K562 (cell line): ENCODE measurements around the gene RSPRY1. TPM values are rescaled to one million over a fixed set of nuclear protein-coding genes. Genes with fewer than 3 reads are reported as not detected.

ENCODE experiments used
- ATAC-seq: fragments of 200-7000 bp; cut with Tn5 transposase; 3 replicates; pipeline ENCODE4 v1.9.1; 2020; ENCODE audit warnings: moderate library complexity
- BruUV-seq: library from RNA; stranded (reverse); fragments of 400-500 nt; replicated peaks from 2 replicates; lab custom pipeline; 2021; lab: Mats Ljungman, UMichigan
- CTCF ChIA-PET: fragments of 300-600 bp; formaldehyde crosslinking; extraction: SDS; loops from one replicate; lab custom pipeline; 2021; ENCODE audit warnings: low intra/inter-chr PET ratio; lab: Yijun Ruan, JAX
- POLR2A ChIA-PET: fragments of 300-600, 350-650 bp; sonication (Branson Sonifier 250); formaldehyde crosslinking; extraction: SDS; loops from one replicate; lab custom pipeline; 2021; ENCODE audit warnings: antibody characterized with exemption, inconsistent platforms; lab: Yijun Ruan, JAX
- DNase-seq, 4 experiments: peaks; one replicate each; pipeline versions ENCODE4 v3.0.0 to v3.0.0-alpha.2; 2011 to 2018; ENCODE audit warnings: low spot score in 3 of 4, mixed read lengths in 3 of 4; ENCODE audit errors: extremely low read depth in 1 of 4
- FAIRE-seq: peaks from 2 replicates; lab custom pipeline; 2011; peaks lifted over from hg19 to GRCh38; lab: Jason Lieb, UNC
- H2AFZ ChIP-seq: 2 replicates; pipeline ENCODE4 v1.6.0; 2011; ENCODE audit warnings: low read depth, low read length, control low read depth, inconsistent platforms
- H3K27ac ChIP-seq: fragments of 200-600 bp; 3 replicates; pipeline ENCODE4 v1.8.0; 2011; ENCODE audit warnings: low read depth, mild to moderate bottlenecking, control low read depth, inconsistent platforms, low read length, moderate library complexity, mixed read lengths; ENCODE audit errors: extremely low read depth
- H3K27me3 ChIP-seq, 2 experiments: fragments of 300-600 bp in 1 of 2; 2 replicates in 1 of 2; 3 replicates in 1 of 2; pipeline versions ENCODE4 v1.6.0 to v1.8.0; 2011; ENCODE audit warnings: inconsistent platforms in 2 of 2, low read length in 2 of 2, mild to moderate bottlenecking in 1 of 2, mixed read lengths in 1 of 2, moderate library complexity in 1 of 2; ENCODE audit not compliant: control insufficient read depth in 2 of 2, insufficient read depth in 2 of 2
- H3K36me3 ChIP-seq: fragments of 300-600 bp; 3 replicates; pipeline ENCODE4 v1.8.0; 2011; ENCODE audit warnings: mild to moderate bottlenecking, low read length, inconsistent platforms; ENCODE audit not compliant: control insufficient read depth, insufficient read depth
- H3K4me1 ChIP-seq, 2 experiments: fragments of 200-600 bp in 1 of 2; replicated peaks in 1 of 2; 2 replicates in 1 of 2; 3 replicates in 1 of 2; pipeline versions ENCODE4 v1.5.1 to v1.8.0; 2011; ENCODE audit warnings: inconsistent platforms in 2 of 2, low read length in 2 of 2, mild to moderate bottlenecking in 1 of 2, mixed read lengths in 1 of 2, moderate library complexity in 1 of 2; ENCODE audit not compliant: control insufficient read depth in 2 of 2, insufficient read depth in 2 of 2
- H3K4me2 ChIP-seq: 2 replicates; pipeline ENCODE4 v1.6.1; 2011; ENCODE audit warnings: low read length, control low read depth, inconsistent platforms, mixed read lengths; ENCODE audit not compliant: insufficient read depth
- H3K4me3 ChIP-seq: fragments of 200-600 bp; sonication (generic), shearing (Covaris generic); 2 replicates; pipeline ENCODE4 v1.5.1; 2016; ENCODE audit warnings: control low read depth, inconsistent platforms
- H3K79me2 ChIP-seq: fragments of 200-600 bp; 3 replicates; pipeline ENCODE4 v1.8.0; 2011; ENCODE audit warnings: low read length, inconsistent platforms; ENCODE audit not compliant: control insufficient read depth, insufficient read depth
- H3K9ac ChIP-seq, 2 experiments: 2 replicates each; pipeline versions ENCODE4 v1.6.0 to v1.6.1; 2011; ENCODE audit warnings: low read depth in 2 of 2, low read length in 2 of 2, control low read depth in 1 of 2, inconsistent platforms in 1 of 2, mild to moderate bottlenecking in 1 of 2, mixed read lengths in 1 of 2; ENCODE audit not compliant: insufficient read depth in 1 of 2
- H3K9me1 ChIP-seq: one replicate; pipeline ENCODE4 v1.6.0; 2011; ENCODE audit warnings: inconsistent platforms, mild to moderate bottlenecking, low read length, moderate library complexity; ENCODE audit not compliant: control insufficient read depth, insufficient read depth
- H3K9me3 ChIP-seq: replicated peaks from 2 replicates; pipeline ENCODE4 v1.5.1; 2011; ENCODE audit warnings: low read depth, low read length, inconsistent platforms; ENCODE audit not compliant: control insufficient read depth, insufficient read depth
- H4K20me1 ChIP-seq: replicated peaks from 2 replicates; pipeline ENCODE4 v1.6.1; 2011; ENCODE audit warnings: low read length, inconsistent platforms, mixed read lengths; ENCODE audit not compliant: control insufficient read depth, insufficient read depth
- GABPB2 ChIP-seq: fragments of 250-450 bp; sonication (Bioruptor Pico); conservative IDR thresholded peaks from 2 replicates; pipeline ENCODE4 v1.5.1; 2021; ENCODE audit warnings: mild to moderate bottlenecking
- HNRNPK ChIP-seq: fragments of 200-400 bp; formaldehyde crosslinking; IDR thresholded peaks from one replicate; pipeline ENCODE4 v1.6.1; 2018; ENCODE audit warnings: mild to moderate bottlenecking, low read depth, low read length; ENCODE audit not compliant: poor library complexity, severe bottlenecking
- KAT8 ChIP-seq: fragments of 450-650 bp; IDR thresholded peaks from 2 replicates; pipeline ENCODE4 v1.6.1; 2016; ENCODE audit warnings: low read depth, mild to moderate bottlenecking
- MTA3 ChIP-seq: fragments of 450-650 bp; formaldehyde crosslinking; IDR thresholded peaks from 2 replicates; pipeline ENCODE4 v1.6.1; 2017; ENCODE audit warnings: mild to moderate bottlenecking, borderline replicate concordance
- TRIM28 ChIP-seq: fragments of 450-650 bp; IDR thresholded peaks from 2 replicates; pipeline ENCODE4 v1.6.1; 2017
- ZKSCAN8 ChIP-seq: fragments of 200-800 bp; sonication (Bioruptor generic); IDR thresholded peaks from 2 replicates; pipeline ENCODE4 v1.6.1; 2016; ENCODE audit warnings: missing genetic modification characterization, missing compliant biosample characterization
- ZNF436 ChIP-seq: fragments of 250-450, 450-650 bp; sonication (Bioruptor Pico); formaldehyde crosslinking; IDR thresholded peaks from 2 replicates; pipeline ENCODE4 v1.7.0; 2020; ENCODE audit warnings: mild to moderate bottlenecking
- WGBS: fragments of 100-300 bp; shearing (Covaris generic); methylation state at CpG from one replicate; pipeline ENCODE4 v1.1.6; 2016; ENCODE audit warnings: low coverage, mixed read lengths; ENCODE audit not compliant: insufficient coverage; ENCODE audit errors: missing lambda C conversion rate; 5-methylcytosine and 5-hydroxymethylcytosine counted together
- in situ Hi-C: fragments of 300-500 bp; cut with MboI; formaldehyde crosslinking; loops from 4 replicates; pipeline ENCODE4 v1.15.0; 2018; ENCODE audit warnings: inconsistent platforms, mixed read lengths
- intact Hi-C: fragments of 100-400 bp; cut with micrococcal nuclease; formaldehyde crosslinking; loops from 2 replicates; pipeline ENCODE4 v1.14.2; 2022
- polyA plus RNA-seq, 8 experiments: library from polyadenylated mRNA; depleted of rRNA in 4 of 8; stranded (reverse) in 5 of 8; unstranded in 3 of 8; fragments of >200 nt; fragmentation: Nextera tagmentation in 2 of 8; fragmentation: Illumina TruSeq in 1 of 8; extraction: Ambion mirVana in 2 of 8; extraction: Trizol in 1 of 8; gene quantifications; 2 replicates each; pipeline versions ENCODE4 v1.2.1 to v1.2.3, GENCODE V29; 2011 to 2014; ENCODE audit warnings: inconsistent platforms in 1 of 8, missing spikeins in 1 of 8
- total RNA-seq, 7 experiments: library from RNA; depleted of rRNA in 6 of 7; stranded (reverse); fragments of >200 nt in 6 of 7; fragmentation: Illumina TruSeq in 2 of 7; extraction: Trizol in 2 of 7; gene quantifications; 2 replicates each; pipeline versions ENCODE4 v1.2.1 to v1.2.3, GENCODE V29; 2011 to 2021; ENCODE audit warnings: low replicate concordance in 1 of 7
- TF ChIP-seq, protein P1 (sequence below): fragments of 450-650 bp; conservative IDR thresholded peaks from 2 replicates; pipeline ENCODE4 v1.6.1; 2016; ENCODE audit warnings: missing genetic modification characterization, low read depth, mild to moderate bottlenecking, control low read depth, missing compliant biosample characterization
- TF ChIP-seq, protein P2 (sequence below): fragments of 250-450 bp; sonication (Bioruptor Pico); IDR thresholded peaks from 2 replicates; pipeline ENCODE4 v1.8.0; 2021; ENCODE audit warnings: mild to moderate bottlenecking, moderate library complexity
- TF ChIP-seq, protein P3 (sequence below): sonication (generic); formaldehyde crosslinking; IDR thresholded peaks from 2 replicates; pipeline ENCODE4 v1.8.0; 2022; ENCODE audit warnings: mild to moderate bottlenecking, missing genetic modification reagents

RSPRY1 gene
- total and polyA plus RNA-seq, 9 of the 15 experiments (the other 6 are each of a cell fraction or from before 2014, with no cell fraction given): 10.2 to 27.8 (median 20.8) TPM

DNA sequence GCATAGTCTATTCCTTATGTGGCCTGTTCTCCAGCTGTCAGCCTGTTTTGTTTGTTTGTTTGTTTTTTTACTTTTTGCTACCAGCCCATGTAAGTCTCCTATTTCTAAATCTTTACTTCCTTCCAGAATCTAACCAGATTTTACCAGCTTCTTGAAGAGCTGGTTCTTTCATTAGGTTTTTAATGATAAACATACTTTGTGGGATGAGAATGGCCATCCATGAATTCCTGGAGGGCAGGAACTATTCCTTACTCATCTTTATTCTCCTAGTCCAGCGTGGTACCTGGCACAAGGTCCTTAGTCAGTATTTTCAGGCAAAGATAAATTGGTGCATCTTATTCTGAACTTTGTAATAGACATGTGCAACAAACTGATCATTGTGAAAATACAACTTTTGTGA, 17.3 kb downstream of the RSPRY1 start:
- H2AFZ ChIP-seq: no peak overlapping the region
- H3K4me1 ChIP-seq: no peaks in the 10 kb centered on the region
- intact Hi-C loops (no loop called here), in situ Hi-C loops (no loop called here)
- H3K4me3 ChIP-seq: no peak overlapping the region
- peaks cover 37% of the 10 kb centered on the region; the same call in 2 of the 3 replicates for H3K36me3 ChIP-seq
- no TSS peak for BruUV-seq
- H4K20me1 ChIP-seq: 0 out of 2 replicates have a peak, but pooled peaks cover 3% of the 10 kb centered on the region
- H3K27me3 ChIP-seq: no peaks in the 10 kb centered on the region
- no peaks in the 10 kb centered on the region for H3K9me1 ChIP-seq
- FAIRE-seq (peak; percentile 58), DNase-seq (no peak), ATAC-seq (no peak)
- ChIA-PET CTCF (no interaction called here), POLR2A (no interaction called here)
- TF ChIP-seq ZKSCAN8 (CRISPR knock-in tag) (no peak), TRIM28 (no peak), KAT8 (no peak), ZNF436 (CRISPR knock-in tag) (no peak), MTA3 (no peak), HNRNPK (no peak), GABPB2 (no peak)
- TF ChIP-seq, protein P1, sequence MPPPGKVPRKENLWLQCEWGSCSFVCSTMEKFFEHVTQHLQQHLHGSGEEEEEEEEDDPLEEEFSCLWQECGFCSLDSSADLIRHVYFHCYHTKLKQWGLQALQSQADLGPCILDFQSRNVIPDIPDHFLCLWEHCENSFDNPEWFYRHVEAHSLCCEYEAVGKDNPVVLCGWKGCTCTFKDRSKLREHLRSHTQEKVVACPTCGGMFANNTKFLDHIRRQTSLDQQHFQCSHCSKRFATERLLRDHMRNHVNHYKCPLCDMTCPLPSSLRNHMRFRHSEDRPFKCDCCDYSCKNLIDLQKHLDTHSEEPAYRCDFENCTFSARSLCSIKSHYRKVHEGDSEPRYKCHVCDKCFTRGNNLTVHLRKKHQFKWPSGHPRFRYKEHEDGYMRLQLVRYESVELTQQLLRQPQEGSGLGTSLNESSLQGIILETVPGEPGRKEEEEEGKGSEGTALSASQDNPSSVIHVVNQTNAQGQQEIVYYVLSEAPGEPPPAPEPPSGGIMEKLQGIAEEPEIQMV (tag): no peak
- TF ChIP-seq, protein P2, sequence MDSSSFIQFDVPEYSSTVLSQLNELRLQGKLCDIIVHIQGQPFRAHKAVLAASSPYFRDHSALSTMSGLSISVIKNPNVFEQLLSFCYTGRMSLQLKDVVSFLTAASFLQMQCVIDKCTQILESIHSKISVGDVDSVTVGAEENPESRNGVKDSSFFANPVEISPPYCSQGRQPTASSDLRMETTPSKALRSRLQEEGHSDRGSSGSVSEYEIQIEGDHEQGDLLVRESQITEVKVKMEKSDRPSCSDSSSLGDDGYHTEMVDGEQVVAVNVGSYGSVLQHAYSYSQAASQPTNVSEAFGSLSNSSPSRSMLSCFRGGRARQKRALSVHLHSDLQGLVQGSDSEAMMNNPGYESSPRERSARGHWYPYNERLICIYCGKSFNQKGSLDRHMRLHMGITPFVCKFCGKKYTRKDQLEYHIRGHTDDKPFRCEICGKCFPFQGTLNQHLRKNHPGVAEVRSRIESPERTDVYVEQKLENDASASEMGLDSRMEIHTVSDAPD (CRISPR knock-in tag): no peak
- TF ChIP-seq, protein P3, sequence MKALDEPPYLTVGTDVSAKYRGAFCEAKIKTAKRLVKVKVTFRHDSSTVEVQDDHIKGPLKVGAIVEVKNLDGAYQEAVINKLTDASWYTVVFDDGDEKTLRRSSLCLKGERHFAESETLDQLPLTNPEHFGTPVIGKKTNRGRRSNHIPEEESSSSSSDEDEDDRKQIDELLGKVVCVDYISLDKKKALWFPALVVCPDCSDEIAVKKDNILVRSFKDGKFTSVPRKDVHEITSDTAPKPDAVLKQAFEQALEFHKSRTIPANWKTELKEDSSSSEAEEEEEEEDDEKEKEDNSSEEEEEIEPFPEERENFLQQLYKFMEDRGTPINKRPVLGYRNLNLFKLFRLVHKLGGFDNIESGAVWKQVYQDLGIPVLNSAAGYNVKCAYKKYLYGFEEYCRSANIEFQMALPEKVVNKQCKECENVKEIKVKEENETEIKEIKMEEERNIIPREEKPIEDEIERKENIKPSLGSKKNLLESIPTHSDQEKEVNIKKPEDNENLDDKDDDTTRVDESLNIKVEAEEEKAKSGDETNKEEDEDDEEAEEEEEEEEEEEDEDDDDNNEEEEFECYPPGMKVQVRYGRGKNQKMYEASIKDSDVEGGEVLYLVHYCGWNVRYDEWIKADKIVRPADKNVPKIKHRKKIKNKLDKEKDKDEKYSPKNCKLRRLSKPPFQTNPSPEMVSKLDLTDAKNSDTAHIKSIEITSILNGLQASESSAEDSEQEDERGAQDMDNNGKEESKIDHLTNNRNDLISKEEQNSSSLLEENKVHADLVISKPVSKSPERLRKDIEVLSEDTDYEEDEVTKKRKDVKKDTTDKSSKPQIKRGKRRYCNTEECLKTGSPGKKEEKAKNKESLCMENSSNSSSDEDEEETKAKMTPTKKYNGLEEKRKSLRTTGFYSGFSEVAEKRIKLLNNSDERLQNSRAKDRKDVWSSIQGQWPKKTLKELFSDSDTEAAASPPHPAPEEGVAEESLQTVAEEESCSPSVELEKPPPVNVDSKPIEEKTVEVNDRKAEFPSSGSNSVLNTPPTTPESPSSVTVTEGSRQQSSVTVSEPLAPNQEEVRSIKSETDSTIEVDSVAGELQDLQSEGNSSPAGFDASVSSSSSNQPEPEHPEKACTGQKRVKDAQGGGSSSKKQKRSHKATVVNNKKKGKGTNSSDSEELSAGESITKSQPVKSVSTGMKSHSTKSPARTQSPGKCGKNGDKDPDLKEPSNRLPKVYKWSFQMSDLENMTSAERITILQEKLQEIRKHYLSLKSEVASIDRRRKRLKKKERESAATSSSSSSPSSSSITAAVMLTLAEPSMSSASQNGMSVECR (CRISPR knock-in tag): no peak
- WGBS: 50% methylated on average over 1 of the region's 1 CpG
- H3K9me3 ChIP-seq: no peaks in the 10 kb centered on the region
- H3K4me2 ChIP-seq: no peak overlapping the region
- no peak overlapping the region for H3K9ac ChIP-seq
- H3K27ac ChIP-seq: no peak overlapping the region
- H3K79me2 ChIP-seq: peaks cover 9% of the 10 kb centered on the region; the same call in 1 of the 3 replicates
